Left cardiac atrium (tissue), 4 donors: ENCODE measurements around the gene SEPTIN10. TPM values are rescaled to one million over a fixed set of nuclear protein-coding genes. Genes with fewer than 3 reads are reported as not detected.

Source experiments
- ATAC-seq, 2 donors: fragments of 200-7000 bp; cut with Tn5 transposase; one replicate each; pipeline ENCODE4 v1.9.1; 2020; ENCODE audit warnings: mild to moderate bottlenecking in 2 of 2, moderate library complexity in 2 of 2
- DNase-seq: peaks from one replicate; pipeline ENCODE4 v3.0.0-alpha.2; 2020
- intact Hi-C, 2 donors: fragments of 100-400 bp; cut with DNase I; formaldehyde crosslinking; loops; one replicate each; pipeline versions ENCODE4 v1.14.1 to v1.15.1; 2022 to 2023
- total RNA-seq, 2 donors: library from RNA; stranded (reverse); fragmentation: NEBNext Ultra II Directional; extraction: Animal tissue kit (Norgen Biotek cat#: 25700); gene quantifications; one replicate each; pipeline ENCODE4 v1.2.1, GENCODE V29; 2021
- donor health status: DM: no; HTN: yes; CAD: no.
- donor health status: DM: no; HTN: yes; CAD: no; lungs with severe emphysema.
- donor health status: DM: yes; HTN: yes; CAD: no.
- donor health status: Dilated cardiomyopathy.

The SEPTIN10 gene
- total RNA-seq, 2 donors from 2014 or later = 50.6 to 63.4 TPM

- intact Hi-C loops = loop anchor here in 1 of 2 donors (5.0 to 10.0 kb wide), 2 partner anchors 227 to 659 kb away; no protein-coding TSS in a partner anchor
- DNase-seq (no peak), ATAC-seq (peak; percentile 74 to 76)
Observed at GRCh38 chr2:109513749-109514588, 99.8 kb downstream of the SEPTIN10 start.

- no peak for ATAC-seq
- intact Hi-C loops = loop anchor here in 1 of 2 donors (5.0 to 10.0 kb wide), 2 partner anchors 226 to 658 kb away; no protein-coding TSS in a partner anchor
- DNase-seq = no peak
Observed at GRCh38 chr2:109513230-109513629, 100.5 kb downstream of the SEPTIN10 start.

DNA sequence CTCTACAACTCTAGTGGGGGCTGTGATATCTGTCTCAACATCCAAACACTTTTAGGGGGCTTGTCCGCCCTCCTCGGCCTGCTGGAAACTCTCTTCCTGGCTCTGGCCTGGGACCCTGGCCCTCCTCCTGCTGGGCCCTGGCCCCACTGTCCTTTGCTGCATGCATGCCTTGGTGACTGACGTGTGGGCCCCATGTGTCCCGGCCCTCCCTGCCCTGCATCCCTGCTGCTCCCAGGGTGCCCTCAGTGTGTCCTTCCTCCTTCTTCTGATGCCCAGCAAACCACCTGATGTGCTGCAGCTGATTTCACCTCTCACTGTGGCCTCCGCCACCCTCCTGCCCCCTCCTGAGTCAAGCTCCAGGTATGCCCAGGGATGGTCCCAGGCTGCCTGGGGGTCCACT, 101.7 kb downstream of the SEPTIN10 start:
- intact Hi-C loops = loop anchor here in 1 of 2 donors (5.0 to 10.0 kb wide), 2 partner anchors 225 to 657 kb away; no protein-coding TSS in a partner anchor
- no peak for DNase-seq
- ATAC-seq = no peak

DNA sequence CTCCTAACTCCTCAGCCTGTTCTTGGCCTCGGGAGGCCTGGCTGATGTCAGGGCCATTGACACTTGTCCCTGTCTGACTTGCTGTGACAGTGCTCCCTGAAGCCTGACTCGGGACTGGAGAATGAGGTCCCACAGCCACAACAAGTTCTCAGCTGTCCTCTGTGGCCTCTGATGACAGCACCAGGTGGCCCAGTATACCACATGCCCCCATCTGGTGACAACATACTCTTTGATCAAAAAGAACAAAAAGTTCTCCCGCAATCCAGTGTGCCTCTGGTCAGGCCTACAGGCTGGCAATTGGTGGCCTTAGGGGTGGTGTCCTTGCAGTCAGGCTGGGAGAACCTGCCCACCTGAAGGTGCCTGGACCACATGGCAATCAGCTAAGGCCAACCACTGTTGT, 102.6 kb downstream of the SEPTIN10 start:
- no peak for DNase-seq
- ATAC-seq = no peak
- intact Hi-C loops = loop anchor here in 1 of 2 donors (5.0 to 10.0 kb wide), 2 partner anchors 224 to 656 kb away; no protein-coding TSS in a partner anchor

- ATAC-seq = peak; percentile 57 to 74
- peak; percentile 82 for DNase-seq
- intact Hi-C loops = loop anchor here in 1 of 2 donors (1.0 to 10.0 kb wide), 3 partner anchors 223 to 656 kb away; no protein-coding TSS in a partner anchor
Observed at GRCh38 chr2:109510136-109511028, 103.4 kb downstream of the SEPTIN10 start.

- intact Hi-C loops = loop anchor here (5.0 to 10.0 kb wide), 3 partner anchors 124 to 381 kb away; partner anchors contain the start of gene SH3RF3 (in 1 of the 2)
Observed at GRCh38 chr2:109508556-109508955, 105.2 kb downstream of the SEPTIN10 start.

DNA sequence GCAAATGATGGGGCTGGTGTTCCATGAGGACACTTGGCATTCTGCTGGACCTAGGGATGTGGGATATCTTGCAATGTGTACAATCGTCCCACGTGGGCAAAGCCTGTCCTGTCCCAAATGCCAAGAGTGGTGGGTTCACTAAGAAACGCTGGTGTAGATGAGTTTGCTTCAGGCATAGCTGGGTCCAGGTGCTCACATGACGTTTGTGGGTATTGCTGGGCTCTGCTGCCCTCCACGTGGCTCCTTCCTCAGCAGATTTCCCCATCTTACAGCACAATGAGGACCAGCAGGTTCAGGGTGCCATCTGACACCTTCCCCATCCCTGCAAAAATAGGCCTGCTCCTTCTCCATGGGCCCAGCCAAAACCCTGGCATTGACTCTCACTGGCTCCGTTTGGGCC, 105.9 kb downstream of the SEPTIN10 start:
- intact Hi-C loops = loop anchor here (5.0 to 10.0 kb wide), 3 partner anchors 123 to 381 kb away; partner anchors contain the start of gene SH3RF3 (in 1 of the 2)
- DNase-seq (no peak), ATAC-seq (no peak)

More at GRCh38 chr2:109508556-109508955, 105.2 kb downstream of the SEPTIN10 start:
- DNase-seq (no peak), ATAC-seq (no peak)

GRCh38 chr2:109507217-109507616, 106.5 kb downstream of the SEPTIN10 start:
- intact Hi-C loops = loop anchor here (5.0 to 10.0 kb wide), 3 partner anchors 122 to 380 kb away; partner anchors contain the start of gene SH3RF3 (in 1 of the 2)
- ATAC-seq (no peak), DNase-seq (no peak)

GRCh38 chr2:109503191-109503590, 110.6 kb downstream of the SEPTIN10 start:
- intact Hi-C loops = loop anchor here in 1 of 2 donors (10.0 kb wide), 2 partner anchors 118 to 278 kb away; no protein-coding TSS in a partner anchor
- ATAC-seq = no peak
- DNase-seq = no peak

DNA sequence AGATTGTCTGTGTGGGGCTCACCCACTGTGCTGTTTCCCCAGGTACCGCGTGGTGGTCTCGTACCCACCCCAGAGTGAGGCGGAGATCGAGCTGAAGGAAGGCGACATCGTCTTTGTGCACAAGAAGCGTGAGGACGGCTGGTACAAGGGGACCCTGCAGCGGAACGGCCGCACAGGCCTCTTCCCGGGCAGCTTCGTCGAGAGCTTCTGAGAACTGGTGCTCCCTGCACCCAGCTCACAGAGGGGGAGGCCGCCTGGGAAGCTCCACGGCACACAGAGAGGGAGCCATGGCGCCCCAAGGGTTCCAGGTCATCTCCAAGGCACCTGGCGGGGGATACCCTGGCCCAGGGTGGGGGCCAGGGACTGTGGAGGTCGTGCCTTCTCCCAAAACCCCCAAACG, 112.3 kb downstream of the SEPTIN10 start:
- ATAC-seq (no peak), DNase-seq (no peak)
- intact Hi-C loops = loop anchor here in 1 of 2 donors (10.0 kb wide), 2 partner anchors 117 to 277 kb away; no protein-coding TSS in a partner anchor

- intact Hi-C loops = loop anchor here in 1 of 2 donors (10.0 kb wide), 2 partner anchors 116 to 276 kb away; no protein-coding TSS in a partner anchor
- DNase-seq = no peak
- no peak for ATAC-seq
Observed at GRCh38 chr2:109500910-109501309, 112.9 kb downstream of the SEPTIN10 start.

- DNase-seq = no peak
- no peak for ATAC-seq
- intact Hi-C loops = no loop called here
Observed at GRCh38 chr2:109499566-109499965, 114.2 kb downstream of the SEPTIN10 start.

DNA sequence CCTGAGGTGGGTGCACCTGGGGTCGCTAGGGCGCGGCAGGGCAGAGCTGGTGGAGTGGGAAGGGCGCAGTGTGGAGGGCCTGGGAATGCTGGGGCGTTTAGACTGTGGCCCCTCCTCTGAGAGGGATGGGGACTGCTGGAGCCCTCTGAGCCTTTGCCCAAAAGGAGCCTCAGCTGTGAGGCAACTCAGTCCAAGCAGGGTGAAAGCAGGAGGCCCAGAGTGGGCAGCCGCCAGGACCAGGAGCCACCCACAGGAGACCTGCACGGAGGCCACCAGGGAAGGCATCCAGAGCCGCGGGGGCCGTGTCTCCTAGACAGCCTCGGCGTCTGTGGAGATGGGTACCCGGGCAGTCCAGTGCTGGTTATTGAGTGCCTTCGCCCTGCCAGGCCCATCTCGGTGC, 114.9 kb downstream of the SEPTIN10 start:
- no peak for DNase-seq
- ATAC-seq = no peak
- intact Hi-C loops = no loop called here

GRCh38 chr2:109497911-109498870, 115.6 kb downstream of the SEPTIN10 start:
- DNase-seq (no peak), ATAC-seq (peak in 1 of 2 donors; percentile 61)
- intact Hi-C loops = no loop called here

DNA sequence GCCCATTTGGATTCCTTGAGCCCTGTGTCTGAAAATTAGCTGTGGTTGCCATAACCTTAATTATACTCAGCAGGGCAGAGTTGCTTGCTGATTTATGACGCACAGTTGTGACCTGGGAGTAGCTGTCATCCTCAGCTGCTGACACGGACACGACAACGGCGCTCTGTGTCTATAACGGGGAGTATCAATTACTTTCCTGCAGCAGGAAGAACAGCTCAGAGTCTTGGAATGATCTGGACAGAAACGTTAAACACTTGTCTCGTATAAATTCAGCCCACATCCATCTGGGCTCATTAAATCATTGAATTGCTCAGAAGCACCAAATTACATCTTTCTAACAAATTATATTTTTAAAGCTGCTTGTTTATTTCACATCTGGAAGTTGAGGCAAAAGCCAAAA, 116.3 kb downstream of the SEPTIN10 start:
- peak in 1 of 2 donors; percentile 52 for ATAC-seq
- intact Hi-C loops = no loop called here
- DNase-seq = no peak

GRCh38 chr2:109494351-109494750, 119.4 kb downstream of the SEPTIN10 start:
- intact Hi-C loops = no loop called here
- ATAC-seq (no peak), DNase-seq (no peak)

GRCh38 chr2:109493176-109493935, 120.4 kb downstream of the SEPTIN10 start:
- DNase-seq = no peak
- intact Hi-C loops = no loop called here
- no peak for ATAC-seq
